WTC11 (cell line): Measurements from ENCODE around the gene CPLX3. TPM values are rescaled to one million over a fixed set of nuclear protein-coding genes. Genes with fewer than 3 reads are reported as not detected.
A peak's percentile ranks its signal among the peaks of the same experiment; 100 is the strongest.
"Not testable (repeated sequence)": the region's sequence is repeated elsewhere in the genome, so short reads cannot be mapped to it uniquely, and the experiment has no call there.

ENCODE experiments used
- ATAC-seq: fragments of 200-7000 bp; cut with Tn5 transposase; 2 replicates; pipeline ENCODE4 v1.10.0; 2021; ENCODE audit warnings: mild to moderate bottlenecking, moderate library complexity
- CTCF ChIA-PET: fragments of 300-600 bp; sonication (Branson Sonifier 250); formaldehyde crosslinking; loops from one replicate; lab custom pipeline; 2021; ENCODE audit warnings: antibody characterized with exemption; lab: Charles Lee
- POLR2A ChIA-PET: fragments of 350-600 bp; sonication (Branson Sonifier 250); formaldehyde crosslinking; loops from one replicate; lab custom pipeline; 2021; ENCODE audit warnings: antibody characterized with exemption; lab: Charles Lee
- DNase-seq: peaks from one replicate; pipeline ENCODE4 v3.0.0; 2021; ENCODE audit warnings: low spot score
- H3K27ac Mint-ChIP-seq: 2 replicates; pipeline ENCODE4 v1.8.0; 2021; ENCODE audit warnings: mixed read lengths
- H3K27me3 Mint-ChIP-seq: 2 replicates; pipeline ENCODE4 v1.8.0; 2021; ENCODE audit warnings: low read depth, mild to moderate bottlenecking, moderate library complexity, mixed read lengths
- H3K36me3 Mint-ChIP-seq: 2 replicates; pipeline ENCODE4 v1.8.0; 2021; ENCODE audit warnings: mixed read lengths
- H3K4me1 Mint-ChIP-seq: 2 replicates; pipeline ENCODE4 v1.8.0; 2022; ENCODE audit warnings: mixed read lengths
- H3K4me3 Mint-ChIP-seq: 2 replicates; pipeline ENCODE4 v1.8.0; 2021; ENCODE audit warnings: mild to moderate bottlenecking, moderate library complexity, mixed read lengths
- H3K9me3 Mint-ChIP-seq: 2 replicates; pipeline ENCODE4 v1.8.0; 2021; ENCODE audit warnings: mixed read lengths
- ATF1 ChIP-seq: sonication (generic); formaldehyde crosslinking; IDR thresholded peaks from 2 replicates; pipeline ENCODE4 v1.8.1; 2023; ENCODE audit warnings: mild to moderate bottlenecking, moderate library complexity, missing genetic modification reagents
- CREM ChIP-seq: sonication (generic); formaldehyde crosslinking; IDR thresholded peaks from 2 replicates; pipeline ENCODE4 v1.8.1; 2022; ENCODE audit warnings: mild to moderate bottlenecking, missing genetic modification reagents, moderate library complexity
- ESRRA ChIP-seq: sonication (generic); formaldehyde crosslinking; IDR thresholded peaks from 2 replicates; pipeline ENCODE4 v1.8.1; 2022; ENCODE audit warnings: mild to moderate bottlenecking, missing genetic modification reagents, borderline replicate concordance
- FOXJ3 ChIP-seq: sonication (generic); formaldehyde crosslinking; IDR thresholded peaks from 2 replicates; pipeline ENCODE4 v1.9.0; 2021; ENCODE audit warnings: missing genetic modification reagents, mild to moderate bottlenecking, borderline replicate concordance
- JAZF1 ChIP-seq: fragments of 250-450 bp; sonication (Bioruptor Pico); IDR thresholded peaks from 2 replicates; pipeline ENCODE4 v1.9.0; 2021; ENCODE audit warnings: moderate library complexity, mild to moderate bottlenecking, inconsistent platforms
- NR3C1 ChIP-seq: sonication (generic); formaldehyde crosslinking; conservative IDR thresholded peaks from 2 replicates; pipeline ENCODE4 v1.8.1; 2023; ENCODE audit warnings: low read depth, mild to moderate bottlenecking, missing genetic modification reagents
- PRDM15 ChIP-seq: sonication (generic); formaldehyde crosslinking; IDR thresholded peaks from 2 replicates; pipeline ENCODE4 v1.8.0; 2022; ENCODE audit warnings: missing genetic modification reagents
- SMAD4 ChIP-seq: sonication (generic); formaldehyde crosslinking; IDR thresholded peaks from 2 replicates; pipeline ENCODE4 v1.8.0; 2022; ENCODE audit warnings: mild to moderate bottlenecking, missing genetic modification reagents
- TCF7 ChIP-seq: sonication (generic); formaldehyde crosslinking; IDR thresholded peaks from 2 replicates; pipeline ENCODE4 v1.8.0; 2022; ENCODE audit warnings: mild to moderate bottlenecking, low read depth, missing genetic modification reagents, moderate library complexity
- USF2 ChIP-seq: sonication (generic); formaldehyde crosslinking; IDR thresholded peaks from 2 replicates; pipeline ENCODE4 v1.8.1; 2023; ENCODE audit warnings: mild to moderate bottlenecking, missing genetic modification reagents, moderate library complexity
- ZNF121 ChIP-seq: sonication (generic); formaldehyde crosslinking; IDR thresholded peaks from 2 replicates; pipeline ENCODE4 v1.8.0; 2023; ENCODE audit warnings: missing genetic modification reagents
- total RNA-seq: library from RNA; stranded (reverse); gene quantifications from 3 replicates; pipeline ENCODE4 v1.2.3, GENCODE V29; 2021
- TF ChIP-seq, protein P1 (sequence below): sonication (generic); formaldehyde crosslinking; IDR thresholded peaks from 2 replicates; pipeline ENCODE4 v1.8.0; 2023; ENCODE audit warnings: mild to moderate bottlenecking, missing genetic modification reagents
- TF ChIP-seq, protein P2 (sequence below): fragments of 200-600 bp; IDR thresholded peaks from 2 replicates; pipeline ENCODE4 v1.8.0; 2022; ENCODE audit warnings: antibody characterized with exemption

Gene CPLX3
- total RNA-seq, 1 experiment from 2014 or later = 0.09 TPM

DNA sequence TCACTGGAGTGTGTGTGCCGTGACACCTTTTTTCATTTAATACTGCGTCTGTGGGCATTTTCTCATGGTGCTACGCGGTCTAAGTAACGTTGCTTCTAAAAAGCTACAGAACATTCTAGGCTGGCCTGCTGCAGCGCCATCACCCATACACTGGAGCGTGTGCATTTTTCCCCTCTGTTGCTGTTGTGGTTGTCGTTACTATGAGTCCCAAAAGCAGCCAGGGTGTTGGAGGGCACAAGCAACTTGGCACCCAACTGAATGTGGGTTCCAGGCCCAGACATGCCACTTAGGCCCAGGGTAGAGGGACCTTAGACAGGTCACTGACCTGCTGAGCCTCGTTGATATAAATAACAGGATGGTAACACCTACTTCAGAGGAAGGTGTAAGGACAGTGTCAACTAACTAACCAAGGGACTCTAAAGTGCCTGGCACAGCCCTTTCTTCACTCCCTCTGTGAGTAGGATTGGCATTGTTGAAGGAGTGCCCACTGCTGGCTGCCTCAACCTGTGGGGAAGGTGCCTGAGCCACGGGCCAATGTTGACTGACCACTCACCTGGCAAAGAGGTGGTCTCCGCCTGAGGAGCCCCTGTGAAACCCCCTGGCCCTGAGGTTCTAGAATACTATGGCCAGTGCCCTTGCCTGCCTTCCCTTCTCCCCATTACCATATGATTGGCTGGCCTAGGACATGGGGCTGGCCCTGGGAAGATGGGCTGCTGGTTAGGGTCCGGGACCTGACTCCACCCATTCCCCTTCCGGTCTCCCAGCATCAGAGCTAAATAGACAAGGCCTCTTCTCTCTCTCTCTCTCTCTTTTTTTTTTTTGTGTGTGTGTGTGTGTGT lies 41.0 kb upstream of the CPLX3 start:
- no peak overlapping the region for H3K4me3 Mint-ChIP-seq
- H3K36me3 Mint-ChIP-seq = no peaks in the 10 kb centered on the region
- POLR2A ChIA-PET = no interaction called here
- TF ChIP-seq SMAD4 (no peak), ATF1 (no peak), PRDM15 (CRISPR knock-in tag) (no peak)
- H3K27me3 Mint-ChIP-seq = peaks cover 12% of the 10 kb centered on the region
- peak overlapping the region; percentile 73; the same call in 1 of the 2 replicates for H3K27ac Mint-ChIP-seq
- ATAC-seq (no peak), DNase-seq (no peak)
- peaks cover 52% of the 10 kb centered on the region for H3K4me1 Mint-ChIP-seq
- CTCF ChIA-PET = interaction anchor here (0.7 to 14.8 kb wide), 2 partner anchors 11 to 155 kb away, joined by 3 to 360 read pairs; no protein-coding TSS in a partner anchor
- H3K9me3 Mint-ChIP-seq = no peaks in the 10 kb centered on the region

DNA sequence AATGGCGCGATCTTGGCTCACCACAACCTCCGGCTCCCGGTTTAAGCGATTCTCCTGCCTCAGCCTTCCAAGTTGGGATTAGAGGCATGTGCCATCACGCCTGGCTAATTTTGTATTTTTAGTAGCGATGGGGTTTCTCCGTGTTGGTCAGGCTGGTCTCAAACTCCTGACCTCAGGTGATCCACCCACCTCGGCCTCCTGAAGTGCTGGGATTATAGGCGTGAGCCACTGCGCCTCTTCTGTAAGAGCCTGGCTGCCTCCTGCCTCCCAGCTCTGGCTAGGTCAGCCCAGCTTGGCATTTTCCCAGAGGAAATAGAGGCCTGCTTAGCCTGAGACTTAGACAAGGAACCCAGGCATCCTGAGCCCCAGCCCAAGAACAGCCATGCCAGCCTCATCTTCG lies 40.3 kb upstream of the CPLX3 start:
- DNase-seq, ATAC-seq, H3K9me3 Mint-ChIP-seq, H3K27ac Mint-ChIP-seq, H3K27me3 Mint-ChIP-seq, H3K4me3 Mint-ChIP-seq, H3K36me3 Mint-ChIP-seq, POLR2A ChIA-PET: not testable (repeated sequence)
- CTCF ChIA-PET = interaction anchor here (0.7 to 14.8 kb wide), 3 partner anchors 12 to 155 kb away, joined by 3 to 360 read pairs (median 40); no protein-coding TSS in a partner anchor
- H3K4me1 Mint-ChIP-seq = peaks cover 46% of the 10 kb centered on the region

- DNase-seq = no peak
- POLR2A ChIA-PET = interaction anchor here (0.8 to 1.2 kb wide), 2 partner anchors 21 to 26 kb away, joined by 3 to 7 read pairs; no protein-coding TSS in a partner anchor
- Mint-ChIP-seq H3K4me3 (no peak overlapping the region), H3K27ac (no peak overlapping the region), H3K36me3 (no peaks in the 10 kb centered on the region), H3K27me3 (no peaks in the 10 kb centered on the region; the same call in 1 of the 2 replicates), H3K9me3 (no peaks in the 10 kb centered on the region), H3K4me1 (peaks cover 43% of the 10 kb centered on the region)
- ATAC-seq = no peak
- CTCF ChIA-PET = interaction anchor here (0.5 to 14.8 kb wide), 25 partner anchors 12 to 671 kb away, joined by 3 to 360 read pairs (median 8); partner anchors contain the start of genes CPLX3, CYP1A1, FAM219B and SCAMP5
- TF ChIP-seq TCF7 (no peak), SMAD4 (no peak), FOXJ3 (CRISPR knock-in tag) (no peak), USF2 (CRISPR knock-in tag) (no peak), JAZF1 (no peak), NR3C1 (CRISPR knock-in tag) (no peak), ESRRA (CRISPR knock-in tag) (no peak)
Observed at GRCh38 chr15:74786551-74787165, 39.8 kb upstream of the CPLX3 start.

GRCh38 chr15:74787251-74788041 lies 39.0 kb upstream of the CPLX3 start:
- TF ChIP-seq CREM = no peak
- TF ChIP-seq, protein P1, sequence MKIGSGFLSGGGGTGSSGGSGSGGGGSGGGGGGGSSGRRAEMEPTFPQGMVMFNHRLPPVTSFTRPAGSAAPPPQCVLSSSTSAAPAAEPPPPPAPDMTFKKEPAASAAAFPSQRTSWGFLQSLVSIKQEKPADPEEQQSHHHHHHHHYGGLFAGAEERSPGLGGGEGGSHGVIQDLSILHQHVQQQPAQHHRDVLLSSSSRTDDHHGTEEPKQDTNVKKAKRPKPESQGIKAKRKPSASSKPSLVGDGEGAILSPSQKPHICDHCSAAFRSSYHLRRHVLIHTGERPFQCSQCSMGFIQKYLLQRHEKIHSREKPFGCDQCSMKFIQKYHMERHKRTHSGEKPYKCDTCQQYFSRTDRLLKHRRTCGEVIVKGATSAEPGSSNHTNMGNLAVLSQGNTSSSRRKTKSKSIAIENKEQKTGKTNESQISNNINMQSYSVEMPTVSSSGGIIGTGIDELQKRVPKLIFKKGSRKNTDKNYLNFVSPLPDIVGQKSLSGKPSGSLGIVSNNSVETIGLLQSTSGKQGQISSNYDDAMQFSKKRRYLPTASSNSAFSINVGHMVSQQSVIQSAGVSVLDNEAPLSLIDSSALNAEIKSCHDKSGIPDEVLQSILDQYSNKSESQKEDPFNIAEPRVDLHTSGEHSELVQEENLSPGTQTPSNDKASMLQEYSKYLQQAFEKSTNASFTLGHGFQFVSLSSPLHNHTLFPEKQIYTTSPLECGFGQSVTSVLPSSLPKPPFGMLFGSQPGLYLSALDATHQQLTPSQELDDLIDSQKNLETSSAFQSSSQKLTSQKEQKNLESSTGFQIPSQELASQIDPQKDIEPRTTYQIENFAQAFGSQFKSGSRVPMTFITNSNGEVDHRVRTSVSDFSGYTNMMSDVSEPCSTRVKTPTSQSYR (CRISPR knock-in tag) = no peak
- no peak for TF ChIP-seq ZNF121
- TF ChIP-seq, protein P2, sequence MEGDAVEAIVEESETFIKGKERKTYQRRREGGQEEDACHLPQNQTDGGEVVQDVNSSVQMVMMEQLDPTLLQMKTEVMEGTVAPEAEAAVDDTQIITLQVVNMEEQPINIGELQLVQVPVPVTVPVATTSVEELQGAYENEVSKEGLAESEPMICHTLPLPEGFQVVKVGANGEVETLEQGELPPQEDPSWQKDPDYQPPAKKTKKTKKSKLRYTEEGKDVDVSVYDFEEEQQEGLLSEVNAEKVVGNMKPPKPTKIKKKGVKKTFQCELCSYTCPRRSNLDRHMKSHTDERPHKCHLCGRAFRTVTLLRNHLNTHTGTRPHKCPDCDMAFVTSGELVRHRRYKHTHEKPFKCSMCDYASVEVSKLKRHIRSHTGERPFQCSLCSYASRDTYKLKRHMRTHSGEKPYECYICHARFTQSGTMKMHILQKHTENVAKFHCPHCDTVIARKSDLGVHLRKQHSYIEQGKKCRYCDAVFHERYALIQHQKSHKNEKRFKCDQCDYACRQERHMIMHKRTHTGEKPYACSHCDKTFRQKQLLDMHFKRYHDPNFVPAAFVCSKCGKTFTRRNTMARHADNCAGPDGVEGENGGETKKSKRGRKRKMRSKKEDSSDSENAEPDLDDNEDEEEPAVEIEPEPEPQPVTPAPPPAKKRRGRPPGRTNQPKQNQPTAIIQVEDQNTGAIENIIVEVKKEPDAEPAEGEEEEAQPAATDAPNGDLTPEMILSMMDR = peak; percentile 35
- POLR2A ChIA-PET = interaction anchor here (0.6 to 1.2 kb wide), 4 partner anchors 10 to 860 kb away, joined by 3 to 7 read pairs (median 4); partner anchors contain the start of gene SNX33
- Mint-ChIP-seq H3K27ac (no peak overlapping the region), H3K9me3 (no peaks in the 10 kb centered on the region), H3K27me3 (no peaks in the 10 kb centered on the region; the same call in 1 of the 2 replicates), H3K4me1 (peaks cover 49% of the 10 kb centered on the region), H3K4me3 (no peak overlapping the region), H3K36me3 (no peaks in the 10 kb centered on the region)
- peak; percentile 82 for ATAC-seq
- peak; percentile 80 for DNase-seq
- CTCF ChIA-PET = interaction anchor here (0.5 to 14.8 kb wide), 40 partner anchors 11 to 670 kb away, joined by 3 to 360 read pairs (median 6); partner anchors contain the start of genes CPLX3, CYP1A1, FAM219B and LMAN1L
